HG03039 (cell line): ENCODE data around the gene MACROH2A2.
"Not testable (repeated sequence)": the region's sequence is repeated elsewhere in the genome, so short reads cannot be mapped to it uniquely, and the experiment has no call there.

Source experiments
- ATAC-seq: cut with Tn5 transposase; IDR thresholded peaks from one replicate; pipeline ENCODE4 v1.9.1; 2021; ENCODE audit warnings: mild to moderate bottlenecking, moderate library complexity; ENCODE audit not compliant: unreplicated experiment

MACROH2A2 gene

GRCh38 chr10:70147259-70147625 is 94.6 kb downstream of the MACROH2A2 start:
- no peak for ATAC-seq

DNA sequence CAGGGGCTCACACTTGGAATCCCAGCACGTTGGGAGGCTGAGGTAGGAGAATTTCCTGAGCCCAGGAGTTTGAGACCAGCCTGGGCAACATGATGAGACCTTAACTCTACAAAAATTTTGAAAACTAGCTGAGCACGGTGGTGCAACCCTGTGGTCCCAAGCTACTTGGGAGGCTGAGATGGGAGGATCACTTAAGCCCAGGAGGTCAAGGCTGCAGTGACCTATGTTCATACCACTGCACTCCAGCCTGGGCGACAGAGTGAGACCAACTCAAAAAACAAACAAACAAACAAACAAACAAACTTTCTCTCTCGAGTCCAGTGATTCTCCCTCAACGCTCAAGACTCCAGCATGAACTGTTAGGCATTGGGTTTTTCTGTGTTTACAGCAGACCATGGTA is 95.9 kb downstream of the MACROH2A2 start:
- ATAC-seq: no peak

DNA sequence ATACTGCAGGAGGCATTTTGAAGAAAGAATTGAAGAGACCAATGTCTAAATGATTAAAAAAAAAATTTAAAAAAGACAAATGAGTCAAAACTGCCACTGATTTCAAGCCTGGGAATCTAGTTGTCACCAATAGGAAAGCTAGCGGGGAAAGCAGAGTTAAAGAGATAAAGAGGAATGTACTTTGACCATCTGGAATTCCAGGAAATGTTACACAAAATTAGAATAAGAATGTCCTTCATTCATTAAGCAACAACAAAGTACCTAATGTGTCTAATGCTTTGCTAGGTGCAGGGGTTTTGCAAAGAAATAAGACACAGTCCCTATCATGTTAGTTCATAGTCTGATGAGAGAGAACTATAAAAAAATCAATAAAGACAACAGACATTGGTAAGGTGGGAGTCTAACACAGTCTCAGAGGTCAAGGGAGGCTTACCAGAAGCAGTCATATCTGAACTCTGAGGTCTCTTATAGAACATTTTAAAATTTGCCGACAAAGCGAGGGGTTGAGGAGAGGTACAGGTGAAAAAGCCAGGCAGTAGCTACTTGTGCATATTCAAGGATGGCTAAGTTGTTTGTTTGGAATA is 102.7 kb downstream of the MACROH2A2 start:
- no peak for ATAC-seq

DNA sequence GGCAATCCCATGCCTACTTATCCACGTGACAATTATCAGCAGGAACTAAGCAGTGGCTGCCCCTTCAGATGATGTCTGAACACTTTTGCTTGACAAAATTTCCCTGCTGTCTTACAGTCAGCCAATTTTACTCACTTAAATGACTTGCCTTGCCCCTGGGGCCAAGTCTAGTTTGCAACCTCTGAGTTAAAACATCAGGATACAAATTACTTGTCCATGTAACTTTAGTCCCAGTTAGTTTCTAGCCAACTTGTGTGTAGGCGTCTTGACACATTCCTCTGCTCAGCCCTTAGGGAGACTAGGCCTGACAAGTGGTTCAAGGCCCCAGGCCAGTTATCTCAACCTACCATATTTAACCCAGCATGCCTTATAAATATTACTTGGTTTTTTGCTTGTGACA is 105.5 kb downstream of the MACROH2A2 start:
- ATAC-seq: no peak

GRCh38 chr10:70159366-70159765 is 106.7 kb downstream of the MACROH2A2 start:
- ATAC-seq: not testable (repeated sequence)

DNA sequence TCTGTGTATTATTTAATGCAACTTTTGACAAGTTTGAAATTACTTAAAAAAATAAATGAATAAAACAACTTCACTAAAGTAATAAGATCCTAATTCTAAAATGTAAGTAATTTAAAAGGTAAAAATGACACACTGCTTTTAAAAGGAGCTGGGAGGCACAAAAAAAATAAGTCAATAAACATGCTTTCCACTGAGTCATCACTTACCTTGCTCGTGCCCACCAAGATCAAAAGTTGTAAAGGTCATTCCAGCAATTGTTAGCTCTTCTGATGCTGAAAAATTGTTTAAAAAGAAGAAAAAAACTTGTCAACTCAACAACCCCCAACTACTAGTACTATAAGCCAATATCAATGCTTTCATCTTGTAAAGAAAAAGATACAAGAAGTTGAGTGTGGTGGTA is 108.2 kb downstream of the MACROH2A2 start:
- no peak for ATAC-seq
